ENCODE data around the gene ACAP2. TPM values are rescaled to one million over a fixed set of nuclear protein-coding genes. Genes with fewer than 3 reads are reported as not detected.

ACAP2 gene
- total RNA-seq, 1 experiment from 2014 or later = 57.9 TPM

- no peak for TF ChIP-seq CTCF (IDR thresholded peaks at IDR 0.05)
- no peak for TF ChIP-seq TCF7L2 (IDR thresholded peaks at IDR 0.05; ENCODE audit: low read depth, low read length)
- TF ChIP-seq SIN3A (IDR thresholded peaks at IDR 0.05; ENCODE audit: borderline replicate concordance, insufficient read depth, low read depth, low read length) = no peak
- TF ChIP-seq POLR2AphosphoS5 (IDR thresholded peaks at IDR 0.05; ENCODE audit: low read depth, low read length) = no peak
- TF ChIP-seq REST (IDR thresholded peaks at IDR 0.05; ENCODE audit: insufficient read depth in 1 of 2, low read depth in 2 of 2, low read length in 1 of 2) = no peak
- Histone ChIP-seq H3K36me3 (ENCODE audit: control insufficient read depth, insufficient read depth, low read length) (no peaks in the 10 kb centered on the region), H3K27ac (ENCODE audit: low read length) (no peak overlapping the region), H3K4me1 (ENCODE audit: control insufficient read depth, insufficient read depth, low read length) (no peaks in the 10 kb centered on the region), H3K27me3 (ENCODE audit: control insufficient read depth, insufficient read depth, low read length) (no peaks in the 10 kb centered on the region), H3K4me3 (ENCODE audit: low read depth in 2 of 2, low read length in 2 of 2) (no peak overlapping the region), H3K9me3 (ENCODE audit: control insufficient read depth, insufficient read depth, low read depth, low read length) (no peaks in the 10 kb centered on the region)
- intact Hi-C loops (cut with micrococcal nuclease; ENCODE audit: unreplicated experiment) = no loop called here
- in situ Hi-C loops (cut with HindIII; ENCODE audit: low pct_unique_long_range_greater_than_20kb, low sequenced_read_pairs) = no loop called here
- POLR2A ChIA-PET = no interaction called here
- BruUV-seq (replicated peaks) = no TSS peak
- DNase-seq (ENCODE audit: low read depth, low spot score) (no peak), ATAC-seq (no peak)
- CTCF ChIA-PET = no interaction called here
Measured at GRCh38 chr3:195240171-195240701, 202.6 kb downstream of the ACAP2 start.

GRCh38 chr3:195239121-195239520 is 203.7 kb downstream of the ACAP2 start:
- BruUV-seq (replicated peaks) = no TSS peak
- CTCF ChIA-PET = no interaction called here
- ATAC-seq = no peak

More at GRCh38 chr3:195239121-195239520, 203.7 kb downstream of the ACAP2 start:
- H3K36me3 ChIP-seq (ENCODE audit: control insufficient read depth, insufficient read depth, low read length) = no peaks in the 10 kb centered on the region
- H3K9me3 ChIP-seq (ENCODE audit: control insufficient read depth, insufficient read depth, low read depth, low read length) = no peaks in the 10 kb centered on the region
- H3K4me1 ChIP-seq (ENCODE audit: control insufficient read depth, insufficient read depth, low read length) = no peaks in the 10 kb centered on the region
- TF ChIP-seq CTCF (IDR thresholded peaks at IDR 0.05) (no peak), TCF7L2 (IDR thresholded peaks at IDR 0.05; ENCODE audit: low read depth, low read length) (no peak)
- no peak overlapping the region for H3K4me3 ChIP-seq (ENCODE audit: low read depth in 2 of 2, low read length in 2 of 2)
- H3K27me3 ChIP-seq (ENCODE audit: control insufficient read depth, insufficient read depth, low read length) = no peaks in the 10 kb centered on the region
- intact Hi-C loops (cut with micrococcal nuclease; ENCODE audit: unreplicated experiment) (no loop called here), in situ Hi-C loops (cut with HindIII; ENCODE audit: low pct_unique_long_range_greater_than_20kb, low sequenced_read_pairs) (no loop called here)
- no peak overlapping the region for H3K27ac ChIP-seq (ENCODE audit: low read length)
- DNase-seq (ENCODE audit: low read depth, low spot score) = no peak
- POLR2A ChIA-PET = no interaction called here
